Tibial nerve (tissue), 4 donors: ENCODE results near the gene NDUFV3. TPM values are rescaled to one million over a fixed set of nuclear protein-coding genes. Genes with fewer than 3 reads are reported as not detected.
A peak's percentile ranks its signal among the peaks of the same experiment; 100 is the strongest.

Experiments used
- DNase-seq, 2 donors: peaks; one replicate each; pipeline ENCODE4 v3.0.0-alpha.2; 2019; ENCODE audit warnings: low spot score in 2 of 2
- H3K27ac ChIP-seq, 4 donors: fragments of 200-600 bp; sonication (generic) in 3 of 4; one replicate each; pipeline ENCODE4 v1.5.1; 2017 to 2019; ENCODE audit warnings: mild to moderate bottlenecking in 1 of 4
- H3K27me3 ChIP-seq, 2 donors: fragments of 200-600 bp; sonication (generic) in 1 of 2; one replicate each; pipeline versions ENCODE4 v1.5.1 to v1.6.0; 2017 to 2019
- H3K36me3 ChIP-seq, 3 donors: fragments of 200-600 bp; sonication (generic); one replicate each; pipeline ENCODE4 v1.5.1; 2018 to 2019
- H3K4me1 ChIP-seq, 4 donors: fragments of 200-600 bp; sonication (generic) in 3 of 4; one replicate each; pipeline ENCODE4 v1.5.1; 2017 to 2019
- H3K4me3 ChIP-seq, 4 donors: fragments of 200-600 bp; sonication (generic) in 3 of 4; one replicate each; pipeline ENCODE4 v1.5.1; 2017 to 2019; ENCODE audit warnings: mild to moderate bottlenecking in 1 of 4, moderate library complexity in 1 of 4
- H3K9me3 ChIP-seq, 4 donors: fragments of 200-600 bp; sonication (generic) in 3 of 4; one replicate each; pipeline ENCODE4 v1.5.1; 2017 to 2019
- CTCF ChIP-seq, 5 experiments: fragments of 200-600 bp in 3 of 5; fragments of 450-650 bp in 2 of 5; sonication (generic) in 3 of 5; IDR thresholded peaks; one replicate each; pipeline ENCODE4 v1.5.1; 2016 to 2019; ENCODE audit warnings: antibody characterized with exemption in 5 of 5, mild to moderate bottlenecking in 3 of 5, moderate library complexity in 2 of 5
- EP300 ChIP-seq, 2 donors: sonication (generic); formaldehyde crosslinking; IDR thresholded peaks; one replicate each; pipeline ENCODE4 v1.6.1; 2017; ENCODE audit warnings: antibody characterized with exemption in 2 of 2, mild to moderate bottlenecking in 1 of 2
- POLR2A ChIP-seq, 2 donors: fragments of 450-650 bp; IDR thresholded peaks; one replicate each; pipeline ENCODE4 v1.6.1; 2017; ENCODE audit warnings: antibody characterized with exemption in 2 of 2, mild to moderate bottlenecking in 2 of 2, moderate library complexity in 2 of 2
- WGBS, 2 donors: methylation state at CpG; one replicate each; pipeline ENCODE4 v1.1.5; 2018; 5-methylcytosine and 5-hydroxymethylcytosine counted together
- total RNA-seq, 4 donors: library from RNA; depleted of rRNA; stranded (reverse); fragments of >200 nt; gene quantifications; one replicate each; pipeline ENCODE4 v1.1.0, GENCODE V29; 2016

NDUFV3 gene
- 10 to 100 TPM; 52.1 to 75.2 (median 61.4) TPM for total RNA-seq

GRCh38 chr21:42892931-42893755 lies at the start of gene NDUFV3:
NDUFV3 (plus strand) TSS chr21:42893309; CDS start chr21:42893334, 25 bp downstream.
- Histone ChIP-seq H3K27ac (peak within 1 kb of the TSS; percentile 79 to 99 (median 94)), H3K36me3 (peaks cover 0 to 19% (median 1%) of the 10 kb centered on the region in 3 donors), H3K27me3 (no peaks in the 10 kb centered on the region), H3K4me3 (peak within 1 kb of the TSS; percentile 66 to 97 (median 84)), H3K9me3 (no peaks in the 10 kb centered on the region), H3K4me1 (peaks cover 0 to 30% (median 5%) of the 10 kb centered on the region in 4 donors)
- DNase-seq, result peak; percentile 100
- TF ChIP-seq CTCF (IDR thresholded peaks at IDR 0.05) (peak in 2 of 5 experiments; percentile 11 to 54), POLR2A (IDR thresholded peaks at IDR 0.05) (peak; percentile 79 to 96), EP300 (IDR thresholded peaks at IDR 0.05) (peak; percentile 95 to 98)
- 0 to 1% methylated on average over 29 to 34 of the region's 87 CpGs for WGBS, 2 donors

- no peaks in the 10 kb centered on the region for H3K4me1 ChIP-seq
- no peak for DNase-seq
- TF ChIP-seq EP300 (IDR thresholded peaks at IDR 0.05) (no peak), POLR2A (IDR thresholded peaks at IDR 0.05) (no peak), CTCF (IDR thresholded peaks at IDR 0.05) (no peak)
- 83 to 85% methylated on average over 20 to 22 of the region's 22 CpGs for WGBS, 2 donors
- H3K4me3 ChIP-seq, result no peak overlapping the region
- no peak overlapping the region for H3K27ac ChIP-seq
- H3K27me3 ChIP-seq, result no peaks in the 10 kb centered on the region
- H3K36me3 ChIP-seq, result peaks cover 0 to 91% (median 4%) of the 10 kb centered on the region in 3 donors
- H3K9me3 ChIP-seq, result no peaks in the 10 kb centered on the region
Observed at GRCh38 chr21:42844411-42845113, 48.5 kb upstream of the NDUFV3 start.

GRCh38 chr21:42845296-42845965 lies 47.7 kb upstream of the NDUFV3 start:
- WGBS, 2 donors, result 81 to 84% methylated on average over 21 of the region's 21 CpGs
- no peak for DNase-seq
- Histone ChIP-seq H3K36me3 (peaks cover 0 to 91% (median 12%) of the 10 kb centered on the region in 3 donors), H3K27me3 (no peaks in the 10 kb centered on the region), H3K9me3 (no peaks in the 10 kb centered on the region), H3K4me1 (no peaks in the 10 kb centered on the region), H3K4me3 (no peak overlapping the region), H3K27ac (no peak overlapping the region)
- no peak for TF ChIP-seq POLR2A (IDR thresholded peaks at IDR 0.05)
- no peak for TF ChIP-seq EP300 (IDR thresholded peaks at IDR 0.05)

- no peak for TF ChIP-seq CTCF (IDR thresholded peaks at IDR 0.05)
- DNase-seq, result peak in 1 of 2 donors; percentile 8
- Histone ChIP-seq H3K4me1 (no peaks in the 10 kb centered on the region), H3K36me3 (peaks cover 2 to 91% (median 12%) of the 10 kb centered on the region in 3 donors), H3K9me3 (no peaks in the 10 kb centered on the region), H3K4me3 (no peak overlapping the region), H3K27ac (no peak overlapping the region), H3K27me3 (no peaks in the 10 kb centered on the region)
- WGBS, 2 donors, result 89 to 93% methylated on average over 10 of the region's 10 CpGs
Observed at GRCh38 chr21:42846221-42846620, 46.9 kb upstream of the NDUFV3 start.

- no peaks in the 10 kb centered on the region for H3K9me3 ChIP-seq
- peaks cover 2 to 91% (median 12%) of the 10 kb centered on the region in 3 donors for H3K36me3 ChIP-seq
- TF ChIP-seq POLR2A (IDR thresholded peaks at IDR 0.05) (no peak), EP300 (IDR thresholded peaks at IDR 0.05) (no peak), CTCF (IDR thresholded peaks at IDR 0.05) (no peak)
- H3K27ac ChIP-seq, result no peak overlapping the region
- DNase-seq, result no peak
- WGBS, 2 donors, result 83 to 85% methylated on average over 18 of the region's 18 CpGs
- no peaks in the 10 kb centered on the region for H3K27me3 ChIP-seq
- no peak overlapping the region for H3K4me3 ChIP-seq
- H3K4me1 ChIP-seq, result no peaks in the 10 kb centered on the region
Observed at GRCh38 chr21:42847051-42847707, 45.9 kb upstream of the NDUFV3 start.
